Brain microvascular endothelial cell (primary cell): ENCODE data around the gene ABCA3.

ENCODE experiments used
- DNase-seq: peaks from one replicate; pipeline ENCODE4 v3.0.0-alpha.2; 2020
- H3K27ac ChIP-seq: fragments of 250-450 bp; sonication (Bioruptor Pico); 2 replicates; pipeline ENCODE4 v1.5.1; 2020; ENCODE audit warnings: mild to moderate bottlenecking, moderate library complexity
- H3K27me3 ChIP-seq: fragments of 250-450 bp; sonication (Bioruptor Pico); replicated peaks from 2 replicates; pipeline ENCODE4 v1.5.1; 2020; ENCODE audit warnings: mild to moderate bottlenecking
- H3K36me3 ChIP-seq: fragments of 250-450 bp; sonication (Bioruptor Pico); replicated peaks from 2 replicates; pipeline ENCODE4 v1.5.1; 2020; ENCODE audit warnings: mild to moderate bottlenecking
- H3K4me3 ChIP-seq: 2 replicates; pipeline ENCODE4 v1.5.1; 2011; ENCODE audit warnings: low read depth, mild to moderate bottlenecking, control low read depth, low read length, moderate library complexity
- in situ Hi-C: cut with HindIII; loops from 2 replicates; pipeline ENCODE4 v1.10.0; 2017; ENCODE audit warnings: low sequenced_read_pairs, low pct_ligation_motif_present
- TF ChIP-seq, protein P1 (sequence below): IDR thresholded peaks from 2 replicates; pipeline ENCODE4 v1.5.1; 2011; ENCODE audit warnings: low read depth, mild to moderate bottlenecking, moderate library complexity, low read length, control low read depth, inconsistent platforms; ENCODE audit errors: missing control alignments

Gene ABCA3

DNA sequence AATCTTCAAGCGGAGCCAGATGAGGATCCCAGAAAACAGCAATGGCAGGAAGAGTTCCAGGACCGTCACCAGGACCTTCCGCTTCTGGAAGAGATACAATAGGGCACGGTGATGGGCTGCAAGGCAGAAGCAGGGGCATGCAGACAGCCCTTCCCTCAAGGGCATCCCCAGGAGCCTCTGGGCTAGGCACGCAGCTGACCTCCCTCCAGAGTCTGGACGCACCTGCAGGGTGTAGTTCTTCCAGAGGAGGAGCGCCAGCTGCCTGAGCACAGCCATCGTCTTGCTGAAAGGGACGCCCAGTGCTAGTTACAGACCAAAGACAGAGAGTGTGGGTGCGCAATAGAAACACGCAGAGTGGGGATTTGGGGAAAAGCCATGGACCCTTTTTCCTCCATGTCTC lies 14.3 kb downstream of the ABCA3 start:
- in situ Hi-C loops, result no loop called here
- TF ChIP-seq, protein P1, sequence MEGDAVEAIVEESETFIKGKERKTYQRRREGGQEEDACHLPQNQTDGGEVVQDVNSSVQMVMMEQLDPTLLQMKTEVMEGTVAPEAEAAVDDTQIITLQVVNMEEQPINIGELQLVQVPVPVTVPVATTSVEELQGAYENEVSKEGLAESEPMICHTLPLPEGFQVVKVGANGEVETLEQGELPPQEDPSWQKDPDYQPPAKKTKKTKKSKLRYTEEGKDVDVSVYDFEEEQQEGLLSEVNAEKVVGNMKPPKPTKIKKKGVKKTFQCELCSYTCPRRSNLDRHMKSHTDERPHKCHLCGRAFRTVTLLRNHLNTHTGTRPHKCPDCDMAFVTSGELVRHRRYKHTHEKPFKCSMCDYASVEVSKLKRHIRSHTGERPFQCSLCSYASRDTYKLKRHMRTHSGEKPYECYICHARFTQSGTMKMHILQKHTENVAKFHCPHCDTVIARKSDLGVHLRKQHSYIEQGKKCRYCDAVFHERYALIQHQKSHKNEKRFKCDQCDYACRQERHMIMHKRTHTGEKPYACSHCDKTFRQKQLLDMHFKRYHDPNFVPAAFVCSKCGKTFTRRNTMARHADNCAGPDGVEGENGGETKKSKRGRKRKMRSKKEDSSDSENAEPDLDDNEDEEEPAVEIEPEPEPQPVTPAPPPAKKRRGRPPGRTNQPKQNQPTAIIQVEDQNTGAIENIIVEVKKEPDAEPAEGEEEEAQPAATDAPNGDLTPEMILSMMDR, result no peak
- Histone ChIP-seq H3K27ac (no peak overlapping the region), H3K27me3 (no peaks in the 10 kb centered on the region), H3K4me3 (no peak overlapping the region), H3K36me3 (no peaks in the 10 kb centered on the region)
- DNase-seq, result no peak

DNA sequence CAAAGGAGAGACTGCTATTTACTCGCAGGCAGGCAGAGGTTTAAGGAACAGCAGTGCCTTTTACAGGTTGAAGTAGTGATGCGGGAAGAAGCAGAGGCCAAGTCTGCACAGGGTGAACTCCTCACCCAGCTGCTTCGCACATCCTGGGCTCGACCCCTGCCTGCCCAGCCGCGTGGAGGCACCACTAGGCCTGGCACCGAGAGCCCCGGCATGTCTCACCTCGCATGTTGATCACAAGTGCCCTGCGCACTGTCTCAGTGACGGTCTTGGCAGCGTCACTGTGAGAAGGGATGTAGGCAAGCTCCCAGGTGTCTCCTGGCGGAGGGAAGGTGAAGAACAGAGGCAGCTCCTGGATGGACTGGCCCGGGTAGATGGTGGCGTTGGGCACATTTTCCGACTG lies 14.7 kb downstream of the ABCA3 start:
- Histone ChIP-seq H3K4me3 (no peak overlapping the region), H3K36me3 (no peaks in the 10 kb centered on the region), H3K27me3 (no peaks in the 10 kb centered on the region), H3K27ac (no peak overlapping the region)
- TF ChIP-seq, protein P1, result no peak
- in situ Hi-C loops, result no loop called here
- DNase-seq, result no peak

DNA sequence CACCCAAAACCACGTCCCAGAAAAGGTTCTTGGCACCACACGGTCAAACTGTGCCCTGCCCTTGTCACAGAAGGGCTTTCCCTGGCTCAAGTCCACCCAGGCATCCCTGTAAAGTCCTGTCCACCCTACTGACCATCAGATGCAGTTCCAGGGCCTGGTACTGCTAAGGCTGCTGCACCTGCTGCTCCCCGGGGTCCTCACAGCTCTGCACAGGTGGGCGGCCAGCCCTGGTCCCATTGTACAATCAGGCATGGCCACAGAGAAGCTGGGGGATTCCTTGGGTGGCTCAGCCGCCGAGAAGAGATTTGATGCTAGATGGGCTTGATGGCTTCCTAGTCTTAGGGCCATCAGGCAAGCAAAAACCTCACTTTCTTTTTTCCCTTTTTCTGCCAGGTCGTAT lies 15.3 kb downstream of the ABCA3 start:
- in situ Hi-C loops, result no loop called here
- Histone ChIP-seq H3K36me3 (no peaks in the 10 kb centered on the region), H3K4me3 (no peak overlapping the region), H3K27me3 (no peaks in the 10 kb centered on the region), H3K27ac (no peak overlapping the region)
- TF ChIP-seq, protein P1, result no peak
- no peak for DNase-seq

DNA sequence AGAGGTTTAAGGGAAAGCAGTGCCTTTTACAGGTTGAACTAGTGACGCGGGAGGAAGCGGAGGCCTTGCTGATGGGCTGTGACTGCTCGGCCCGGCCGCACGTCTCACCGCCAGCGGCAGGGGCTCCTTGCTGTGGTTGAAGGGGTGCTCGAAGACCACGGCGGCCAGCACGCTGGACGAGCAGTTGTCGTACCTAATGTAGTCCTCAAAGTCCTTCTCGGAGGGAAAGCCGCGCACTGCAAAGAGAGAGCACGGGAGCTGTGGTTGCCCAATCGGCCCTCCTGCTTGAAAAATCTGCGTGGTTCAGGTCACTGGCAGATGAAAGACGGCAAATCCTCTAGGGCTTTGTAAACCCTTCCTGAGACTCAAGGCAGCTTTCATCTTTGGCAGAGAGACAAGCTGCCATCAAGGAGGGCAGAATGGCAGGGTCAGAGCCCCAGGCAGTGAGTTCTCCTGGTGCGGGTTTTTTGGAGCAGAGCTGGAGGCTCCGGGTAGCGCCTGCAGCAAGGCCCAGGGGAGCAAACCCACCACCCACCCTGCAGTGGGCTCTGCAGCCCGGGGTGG lies 16.1 kb downstream of the ABCA3 start:
- DNase-seq, result no peak
- H3K27me3 ChIP-seq, result no peaks in the 10 kb centered on the region
- TF ChIP-seq, protein P1, result no peak
- no peaks in the 10 kb centered on the region for H3K36me3 ChIP-seq
- H3K27ac ChIP-seq, result no peak overlapping the region
- H3K4me3 ChIP-seq, result no peak overlapping the region
- in situ Hi-C loops, result no loop called here

DNA sequence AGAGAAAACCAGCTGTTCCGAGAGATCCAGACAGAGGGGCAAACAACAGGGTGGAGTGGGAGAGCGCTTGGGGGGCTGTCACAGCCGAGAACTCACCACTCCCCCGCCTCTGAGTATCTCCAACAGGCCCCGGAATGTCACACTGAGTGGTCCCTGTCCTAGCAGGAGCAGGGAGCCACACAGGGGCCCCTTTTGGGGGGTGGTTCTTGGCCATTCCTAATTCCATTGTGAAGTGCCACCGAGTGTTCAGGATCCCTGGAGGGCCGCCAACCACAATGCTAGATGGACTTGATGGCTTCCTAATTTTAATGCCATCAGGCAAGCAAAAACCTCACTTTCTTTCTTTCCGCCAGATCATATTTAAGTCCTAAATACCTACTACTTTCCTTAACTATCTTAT lies 16.8 kb downstream of the ABCA3 start:
- TF ChIP-seq, protein P1, result no peak
- Histone ChIP-seq H3K36me3 (no peaks in the 10 kb centered on the region), H3K27me3 (no peaks in the 10 kb centered on the region), H3K27ac (no peak overlapping the region), H3K4me3 (no peak overlapping the region)
- in situ Hi-C loops, result no loop called here
- DNase-seq, result no peak

DNA sequence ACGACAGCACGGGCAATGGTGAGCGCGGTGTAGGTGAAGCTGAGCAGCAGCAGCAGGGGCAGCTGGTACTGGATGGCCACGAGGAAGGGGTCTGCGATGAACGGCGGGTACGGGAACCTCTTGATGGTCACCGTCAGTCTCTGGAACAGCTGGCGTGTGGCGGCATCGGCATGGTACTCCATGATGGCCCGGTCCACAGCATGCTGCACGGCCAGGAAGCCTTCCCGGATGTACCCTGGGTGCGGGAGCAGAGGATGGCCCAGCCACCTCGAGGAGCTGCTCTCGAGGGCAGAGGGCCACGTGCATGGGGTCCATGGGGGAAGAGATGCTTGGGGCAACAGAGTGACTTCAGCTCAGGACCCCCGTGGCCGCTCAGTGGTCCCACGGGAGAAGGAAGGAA lies 20.9 kb downstream of the ABCA3 start:
- in situ Hi-C loops, result no loop called here

More for the DNA sequence above, 20.9 kb downstream of the ABCA3 start:
- no peaks in the 10 kb centered on the region for H3K27me3 ChIP-seq
- no peaks in the 10 kb centered on the region for H3K36me3 ChIP-seq
- DNase-seq, result no peak
- TF ChIP-seq, protein P1, result no peak
- H3K27ac ChIP-seq, result no peak overlapping the region
- H3K4me3 ChIP-seq, result no peak overlapping the region
